SK-N-SH (cell line): Measurements from ENCODE around the gene TWSG1. TPM values are rescaled to one million over a fixed set of nuclear protein-coding genes. Genes with fewer than 3 reads are reported as not detected.

Experiments
- CTCF ChIA-PET: fragments of 300-600, 350-600 bp; formaldehyde crosslinking; extraction: SDS; loops from one replicate; lab custom pipeline; 2021; lab: Yijun Ruan, JAX
- POLR2A ChIA-PET: fragments of 350-600 bp; sonication (Branson Sonifier 250); formaldehyde crosslinking; extraction: SDS; loops from one replicate; lab custom pipeline; 2020; ENCODE audit warnings: antibody characterized with exemption, inconsistent platforms; lab: Yijun Ruan, JAX
- DNase-seq: peaks from one replicate; pipeline ENCODE4 v3.0.0; 2012
- H2AFZ ChIP-seq: fragments of 200-600 bp; sonication (generic); 2 replicates; pipeline ENCODE4 v1.8.1; 2016; ENCODE audit warnings: antibody characterized with exemption, mild to moderate bottlenecking, low read depth
- H3F3A ChIP-seq: fragments of 200-600 bp; sonication (generic); replicated peaks from 2 replicates; pipeline ENCODE3; 2016; ENCODE audit warnings: antibody characterized with exemption, mild to moderate bottlenecking; ENCODE audit not compliant: insufficient read depth
- H3K27ac ChIP-seq, 2 experiments: fragments of 200-500 bp in 1 of 2; fragments of 200-600 bp in 1 of 2; sonication (Bioruptor generic) in 1 of 2; sonication (generic), shearing (Covaris generic) in 1 of 2; 2 replicates each; pipeline versions ENCODE4 v1.5.1 to v1.6.1; 2014 to 2016; ENCODE audit warnings: low read depth in 2 of 2, inconsistent platforms in 1 of 2, low read length in 1 of 2, mild to moderate bottlenecking in 1 of 2, mixed read lengths in 1 of 2
- H3K27me3 ChIP-seq: fragments of 200-600 bp; sonication (generic), shearing (Covaris generic); 2 replicates; pipeline ENCODE4 v1.6.1; 2016; ENCODE audit warnings: mixed run types; ENCODE audit not compliant: insufficient read depth
- H3K36me3 ChIP-seq, 2 experiments: fragments of 200-500 bp in 1 of 2; fragments of 200-600 bp in 1 of 2; sonication (Bioruptor generic) in 1 of 2; sonication (generic) in 1 of 2; replicated peaks in 1 of 2; 2 replicates each; pipeline versions ENCODE3 to v1.5.1; 2014 to 2016; ENCODE audit warnings: low read length in 1 of 2, mild to moderate bottlenecking in 1 of 2; ENCODE audit not compliant: insufficient read depth in 2 of 2, control insufficient read depth in 1 of 2
- H3K4me1 ChIP-seq, 2 experiments: fragments of 200-500 bp in 1 of 2; fragments of 200-600 bp in 1 of 2; sonication (Bioruptor generic) in 1 of 2; sonication (generic), shearing (Covaris generic) in 1 of 2; 2 replicates each; pipeline versions ENCODE4 v1.5.1 to v1.6.1; 2014 to 2016; ENCODE audit warnings: low read depth in 1 of 2, low read length in 1 of 2, mixed run types in 1 of 2; ENCODE audit not compliant: insufficient read depth in 2 of 2, control insufficient read depth in 1 of 2
- H3K4me2 ChIP-seq: fragments of 200-600 bp; sonication (generic), shearing (Covaris generic); 2 replicates; pipeline ENCODE4 v1.6.1; 2017; ENCODE audit warnings: mixed run types
- H3K4me3 ChIP-seq, 2 experiments: fragments of 200-500 bp in 1 of 2; fragments of 200-600 bp in 1 of 2; sonication (Bioruptor generic) in 1 of 2; sonication (generic), shearing (Covaris generic) in 1 of 2; 2 replicates each; pipeline versions ENCODE4 v1.5.1 to v1.8.1; 2014 to 2016; ENCODE audit warnings: low read depth in 2 of 2, inconsistent platforms in 1 of 2, low read length in 1 of 2, mild to moderate bottlenecking in 1 of 2, mixed read lengths in 1 of 2, moderate library complexity in 1 of 2
- H3K79me2 ChIP-seq: fragments of 200-600 bp; sonication (generic); 2 replicates; pipeline ENCODE4 v1.8.1; 2017; ENCODE audit warnings: mild to moderate bottlenecking; ENCODE audit not compliant: insufficient read depth
- H3K9ac ChIP-seq: fragments of 200-600 bp; sonication (generic); 2 replicates; pipeline ENCODE4 v1.6.1; 2017; ENCODE audit warnings: mixed run types
- H3K9me2 ChIP-seq: fragments of 200-600 bp; sonication (generic); 2 replicates; pipeline ENCODE4 v1.6.1; 2017; ENCODE audit warnings: mixed run types
- H3K9me3 ChIP-seq: fragments of 200-600 bp; sonication (generic); 2 replicates; pipeline ENCODE4 v1.6.1; 2017; ENCODE audit warnings: mixed run types, mild to moderate bottlenecking, moderate library complexity
- H4K20me1 ChIP-seq: fragments of 200-600 bp; sonication (generic); 2 replicates; pipeline ENCODE4 v1.6.1; 2017; ENCODE audit warnings: mild to moderate bottlenecking, mixed run types; ENCODE audit not compliant: insufficient read depth
- CHD2 ChIP-seq: fragments of 150-350 bp; IDR thresholded peaks from 2 replicates; pipeline ENCODE4 v1.6.1; 2018; ENCODE audit warnings: low read length; ENCODE audit not compliant: partially characterized antibody
- EP300 ChIP-seq, 2 experiments: IDR thresholded peaks; 2 replicates each; pipeline versions ENCODE4 v1.4.0 to v1.6.1; 2012; ENCODE audit warnings: borderline replicate concordance in 1 of 2, low read depth in 1 of 2, low read length in 1 of 2
- EZH2phosphoT487 ChIP-seq: fragments of 200-600 bp; sonication (generic); IDR thresholded peaks from 2 replicates; pipeline ENCODE4 v1.6.1; 2017; ENCODE audit warnings: low read depth, mixed run types, mild to moderate bottlenecking, antibody characterized with exemption, moderate library complexity, borderline replicate concordance
- FOSL2 ChIP-seq: IDR thresholded peaks from 2 replicates; pipeline ENCODE4 v1.4.0; 2012; ENCODE audit warnings: low read depth, mild to moderate bottlenecking, moderate library complexity, borderline replicate concordance
- FOXJ3 ChIP-seq: sonication (generic); formaldehyde crosslinking; IDR thresholded peaks from 2 replicates; pipeline ENCODE4 v1.5.1; 2020; ENCODE audit warnings: mild to moderate bottlenecking, missing genetic modification reagents
- FOXM1 ChIP-seq: IDR thresholded peaks from 2 replicates; pipeline ENCODE4 v1.4.0; 2012; ENCODE audit warnings: low read depth, mild to moderate bottlenecking
- GABPA ChIP-seq: IDR thresholded peaks from 2 replicates; pipeline ENCODE4 v1.4.0; 2012; ENCODE audit warnings: low read depth, mild to moderate bottlenecking
- MEF2A ChIP-seq: IDR thresholded peaks from 2 replicates; pipeline ENCODE4 v1.4.0; 2012; ENCODE audit warnings: low read depth, borderline replicate concordance
- NFIC ChIP-seq: IDR thresholded peaks from 2 replicates; pipeline ENCODE4 v1.4.0; 2012; ENCODE audit warnings: borderline replicate concordance
- POLR2AphosphoS5 ChIP-seq: IDR thresholded peaks from 2 replicates; pipeline ENCODE4 v1.6.1; 2012; ENCODE audit warnings: low read depth, low read length
- RCOR1 ChIP-seq: fragments of 150-350 bp; IDR thresholded peaks from 2 replicates; pipeline ENCODE4 v1.6.1; 2017; ENCODE audit warnings: antibody characterized with exemption, low read length
- RFX5 ChIP-seq: IDR thresholded peaks from 2 replicates; pipeline ENCODE4 v1.6.1; 2012; ENCODE audit warnings: mild to moderate bottlenecking, improper control_type of control experiment, low read length
- SIN3A ChIP-seq: IDR thresholded peaks from 2 replicates; pipeline ENCODE4 v1.6.1; 2012; ENCODE audit warnings: low read depth, mild to moderate bottlenecking, low read length, moderate library complexity, borderline replicate concordance
- SMC3 ChIP-seq: IDR thresholded peaks from 2 replicates; pipeline ENCODE4 v1.6.1; 2012; ENCODE audit warnings: low read depth, low read length, improper control_type of control experiment
- TCF12 ChIP-seq: IDR thresholded peaks from 2 replicates; pipeline ENCODE4 v1.4.0; 2012
- TEAD4 ChIP-seq: IDR thresholded peaks from 2 replicates; pipeline ENCODE4 v1.4.0; 2012; ENCODE audit warnings: mild to moderate bottlenecking, borderline replicate concordance; ENCODE audit not compliant: insufficient read depth
- YY1 ChIP-seq: IDR thresholded peaks from 2 replicates; pipeline ENCODE4 v1.4.0; 2012; ENCODE audit warnings: low read depth, mild to moderate bottlenecking
- WGBS: methylation state at CpG from one replicate; pipeline ENCODE4 v1.1.6; 2017; ENCODE audit warnings: low lambda C conversion rate; 5-methylcytosine and 5-hydroxymethylcytosine counted together
- polyA plus RNA-seq, 3 experiments: library from polyadenylated mRNA; depleted of rRNA; stranded (reverse); fragments of >200 nt; gene quantifications; 2 replicates each; pipeline ENCODE4 v1.2.3, GENCODE V29; 2012
- TF ChIP-seq, protein P1 (sequence below): fragments of 150-350 bp; IDR thresholded peaks from 2 replicates; pipeline ENCODE4 v1.6.1; 2016; ENCODE audit warnings: mild to moderate bottlenecking, low read depth, low read length
- TF ChIP-seq, protein P2 (sequence below): IDR thresholded peaks from 2 replicates; pipeline ENCODE4; 2012
- TF ChIP-seq, protein P3 (sequence below): fragments of 150-350 bp; IDR thresholded peaks from 2 replicates; pipeline ENCODE4 v1.6.1; 2017; ENCODE audit warnings: antibody characterized with exemption, low read length, low read depth, borderline replicate concordance
- TF ChIP-seq, protein P4 (sequence below): IDR thresholded peaks from 2 replicates; pipeline ENCODE4 v1.4.0; 2012; ENCODE audit warnings: low read depth, borderline replicate concordance
- TF ChIP-seq, protein P5 (sequence below): IDR thresholded peaks from 2 replicates; pipeline ENCODE4 v1.4.0; 2012; ENCODE audit warnings: low read depth

Gene TWSG1
- polyA plus RNA-seq, 1 of the 3 experiments (the other 2 are of a cell fraction): 44.0 TPM

DNA sequence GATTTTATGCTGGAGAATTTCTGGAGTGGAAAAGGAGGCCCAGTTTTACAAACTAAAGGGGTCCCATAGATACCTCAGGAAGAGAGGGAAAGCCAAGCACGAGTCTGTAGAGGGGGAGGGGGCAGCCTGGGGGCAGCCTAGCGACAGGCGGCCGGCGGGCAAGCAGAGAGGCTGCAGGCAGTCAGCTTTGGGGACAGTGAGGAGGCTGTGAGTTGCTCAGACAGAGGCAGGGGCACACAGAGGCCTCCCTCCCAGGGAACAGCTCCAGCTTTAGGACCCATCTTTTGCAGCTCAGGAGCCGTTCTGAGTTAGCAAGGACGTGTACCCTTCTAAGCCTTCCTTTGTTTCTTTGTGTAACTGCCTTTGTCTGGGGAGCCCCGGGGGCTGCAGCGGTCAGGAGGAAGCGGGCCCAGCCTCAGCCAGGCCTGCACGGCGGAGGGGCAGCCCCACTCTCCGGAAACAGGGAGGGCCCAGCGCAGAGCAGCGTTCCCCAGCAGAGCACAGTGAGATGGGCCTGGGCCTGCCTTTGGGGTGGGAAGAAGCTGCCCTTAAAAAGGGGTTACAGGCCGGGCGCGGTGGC, 99.6 kb downstream of the TWSG1 start:
- Histone ChIP-seq H4K20me1 (no peaks in the 10 kb centered on the region), H3K36me3 (no peaks in the 10 kb centered on the region), H2AFZ (no peak overlapping the region), H3K27ac (no peak overlapping the region), H3K9ac (no peak overlapping the region), H3K4me3 (no peak overlapping the region), H3F3A (no peaks in the 10 kb centered on the region), H3K9me3 (no peaks in the 10 kb centered on the region), H3K9me2 (no peaks in the 10 kb centered on the region), H3K27me3 (no peaks in the 10 kb centered on the region), H3K4me1 (no peaks in the 10 kb centered on the region; a peak in 1 of 4 replicates), H3K79me2 (no peaks in the 10 kb centered on the region), H3K4me2 (no peak overlapping the region)
- TF ChIP-seq RFX5 (no peak), TCF12 (no peak), RCOR1 (no peak)
- POLR2A ChIA-PET: no interaction called here
- 81% methylated on average over 14 of the region's 18 CpGs for WGBS
- CTCF ChIA-PET: no interaction called here
- no peak for DNase-seq

DNA sequence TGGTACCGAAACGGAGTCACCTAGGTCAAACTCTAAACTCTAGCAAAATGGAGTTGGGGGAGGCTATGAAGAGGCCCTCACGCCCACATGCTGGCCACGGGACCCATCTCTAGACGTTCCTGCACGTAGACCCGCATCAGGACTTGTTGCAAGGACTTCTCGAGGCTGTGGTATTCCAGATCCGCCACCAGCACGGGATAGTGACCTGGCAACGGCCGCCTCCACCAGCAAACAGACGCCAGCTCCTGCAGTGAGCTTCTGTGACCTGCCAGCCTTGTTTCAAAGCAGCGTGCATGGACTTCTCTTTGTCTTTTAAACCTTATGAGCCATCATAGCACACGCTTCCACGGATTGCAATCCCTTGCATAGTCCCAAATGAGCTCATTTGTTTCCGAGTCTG, 100.5 kb downstream of the TWSG1 start:
- 90% methylated on average over 17 of the region's 17 CpGs for WGBS
- ChIA-PET POLR2A (no interaction called here), CTCF (no interaction called here)
- H3K79me2 ChIP-seq: no peaks in the 10 kb centered on the region
- H3K4me3 ChIP-seq: no peak overlapping the region
- no peak overlapping the region for H2AFZ ChIP-seq
- no peaks in the 10 kb centered on the region for H3K27me3 ChIP-seq
- no peaks in the 10 kb centered on the region for H3K9me2 ChIP-seq
- H3K9me3 ChIP-seq: no peaks in the 10 kb centered on the region
- TF ChIP-seq MEF2A (no peak), SIN3A (no peak), YY1 (no peak), GABPA (no peak), EZH2phosphoT487 (no peak), FOXJ3 (CRISPR knock-in tag) (no peak), TEAD4 (no peak), FOSL2 (no peak), FOXM1 (no peak), NFIC (no peak), EP300 (IDR thresholded peaks at IDR 0.05; ENCODE audit: borderline replicate concordance in 1 of 2, low read depth in 1 of 2, low read length in 1 of 2) (no peak), POLR2AphosphoS5 (no peak), RCOR1 (no peak), SMC3 (no peak), CHD2 (no peak)
- TF ChIP-seq, protein P1, sequence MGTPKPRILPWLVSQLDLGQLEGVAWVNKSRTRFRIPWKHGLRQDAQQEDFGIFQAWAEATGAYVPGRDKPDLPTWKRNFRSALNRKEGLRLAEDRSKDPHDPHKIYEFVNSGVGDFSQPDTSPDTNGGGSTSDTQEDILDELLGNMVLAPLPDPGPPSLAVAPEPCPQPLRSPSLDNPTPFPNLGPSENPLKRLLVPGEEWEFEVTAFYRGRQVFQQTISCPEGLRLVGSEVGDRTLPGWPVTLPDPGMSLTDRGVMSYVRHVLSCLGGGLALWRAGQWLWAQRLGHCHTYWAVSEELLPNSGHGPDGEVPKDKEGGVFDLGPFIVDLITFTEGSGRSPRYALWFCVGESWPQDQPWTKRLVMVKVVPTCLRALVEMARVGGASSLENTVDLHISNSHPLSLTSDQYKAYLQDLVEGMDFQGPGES: no peak
- TF ChIP-seq, protein P2, sequence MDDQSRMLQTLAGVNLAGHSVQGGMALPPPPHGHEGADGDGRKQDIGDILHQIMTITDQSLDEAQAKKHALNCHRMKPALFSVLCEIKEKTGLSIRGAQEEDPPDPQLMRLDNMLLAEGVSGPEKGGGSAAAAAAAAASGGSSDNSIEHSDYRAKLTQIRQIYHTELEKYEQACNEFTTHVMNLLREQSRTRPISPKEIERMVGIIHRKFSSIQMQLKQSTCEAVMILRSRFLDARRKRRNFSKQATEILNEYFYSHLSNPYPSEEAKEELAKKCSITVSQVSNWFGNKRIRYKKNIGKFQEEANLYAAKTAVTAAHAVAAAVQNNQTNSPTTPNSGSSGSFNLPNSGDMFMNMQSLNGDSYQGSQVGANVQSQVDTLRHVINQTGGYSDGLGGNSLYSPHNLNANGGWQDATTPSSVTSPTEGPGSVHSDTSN: no peak
- TF ChIP-seq, protein P3, sequence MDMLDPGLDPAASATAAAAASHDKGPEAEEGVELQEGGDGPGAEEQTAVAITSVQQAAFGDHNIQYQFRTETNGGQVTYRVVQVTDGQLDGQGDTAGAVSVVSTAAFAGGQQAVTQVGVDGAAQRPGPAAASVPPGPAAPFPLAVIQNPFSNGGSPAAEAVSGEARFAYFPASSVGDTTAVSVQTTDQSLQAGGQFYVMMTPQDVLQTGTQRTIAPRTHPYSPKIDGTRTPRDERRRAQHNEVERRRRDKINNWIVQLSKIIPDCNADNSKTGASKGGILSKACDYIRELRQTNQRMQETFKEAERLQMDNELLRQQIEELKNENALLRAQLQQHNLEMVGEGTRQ: no peak
- TF ChIP-seq, protein P4, sequence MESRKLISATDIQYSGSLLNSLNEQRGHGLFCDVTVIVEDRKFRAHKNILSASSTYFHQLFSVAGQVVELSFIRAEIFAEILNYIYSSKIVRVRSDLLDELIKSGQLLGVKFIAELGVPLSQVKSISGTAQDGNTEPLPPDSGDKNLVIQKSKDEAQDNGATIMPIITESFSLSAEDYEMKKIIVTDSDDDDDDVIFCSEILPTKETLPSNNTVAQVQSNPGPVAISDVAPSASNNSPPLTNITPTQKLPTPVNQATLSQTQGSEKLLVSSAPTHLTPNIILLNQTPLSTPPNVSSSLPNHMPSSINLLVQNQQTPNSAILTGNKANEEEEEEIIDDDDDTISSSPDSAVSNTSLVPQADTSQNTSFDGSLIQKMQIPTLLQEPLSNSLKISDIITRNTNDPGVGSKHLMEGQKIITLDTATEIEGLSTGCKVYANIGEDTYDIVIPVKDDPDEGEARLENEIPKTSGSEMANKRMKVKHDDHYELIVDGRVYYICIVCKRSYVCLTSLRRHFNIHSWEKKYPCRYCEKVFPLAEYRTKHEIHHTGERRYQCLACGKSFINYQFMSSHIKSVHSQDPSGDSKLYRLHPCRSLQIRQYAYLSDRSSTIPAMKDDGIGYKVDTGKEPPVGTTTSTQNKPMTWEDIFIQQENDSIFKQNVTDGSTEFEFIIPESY: no peak
- TF ChIP-seq, protein P5, sequence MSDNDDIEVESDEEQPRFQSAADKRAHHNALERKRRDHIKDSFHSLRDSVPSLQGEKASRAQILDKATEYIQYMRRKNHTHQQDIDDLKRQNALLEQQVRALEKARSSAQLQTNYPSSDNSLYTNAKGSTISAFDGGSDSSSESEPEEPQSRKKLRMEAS: no peak
- no peak overlapping the region for H3K9ac ChIP-seq
- no peaks in the 10 kb centered on the region; a peak in 1 of 4 replicates for H3K4me1 ChIP-seq
- no peak overlapping the region for H3K27ac ChIP-seq
- H3K4me2 ChIP-seq: no peak overlapping the region
- no peaks in the 10 kb centered on the region for H4K20me1 ChIP-seq
- H3K36me3 ChIP-seq: no peaks in the 10 kb centered on the region
- no peaks in the 10 kb centered on the region for H3F3A ChIP-seq
- no peak for DNase-seq
